GM21717 (cell line): ENCODE measurements around the gene PCSK5.

Experiments used
- ATAC-seq: cut with Tn5 transposase; IDR thresholded peaks from one replicate; pipeline ENCODE4 v1.9.1; 2021; ENCODE audit warnings: mild to moderate bottlenecking, moderate library complexity; ENCODE audit not compliant: unreplicated experiment

Gene PCSK5

GRCh38 chr9:75918909-75919308 lies 28.4 kb downstream of the PCSK5 start:
- ATAC-seq, result no peak

DNA sequence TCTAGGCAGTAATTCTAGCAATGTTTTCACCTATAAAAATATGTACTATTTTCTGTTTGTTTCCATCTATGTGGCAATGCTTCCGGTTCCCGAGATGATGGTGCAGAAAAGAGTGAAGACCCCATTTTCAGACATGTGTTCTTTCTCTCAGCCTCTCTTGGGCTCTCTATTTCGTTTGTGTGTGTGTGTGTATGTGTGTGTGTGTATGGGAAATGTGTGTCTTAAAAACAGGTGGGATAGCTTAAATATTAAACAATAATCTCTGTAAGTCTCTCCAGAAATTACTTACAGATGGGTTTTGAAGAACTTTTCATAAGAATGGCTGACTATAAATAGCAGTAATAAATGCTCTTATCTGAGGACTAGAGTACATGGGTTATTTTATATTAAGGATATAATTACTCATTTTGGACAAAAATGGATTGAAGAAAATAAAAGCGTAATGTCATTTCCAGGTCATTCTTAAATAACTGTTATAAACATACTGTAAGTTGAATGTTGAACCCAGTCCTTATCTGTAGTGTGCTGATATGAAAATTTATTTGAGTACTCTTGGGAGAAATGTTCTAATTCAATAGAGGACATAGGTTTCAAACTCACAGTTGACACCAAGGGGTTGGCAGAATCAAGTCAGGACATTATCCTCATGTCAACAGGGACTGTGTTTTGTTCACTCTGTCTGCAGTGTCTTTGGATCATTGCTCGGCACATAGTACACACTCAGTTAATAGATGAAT lies 31.1 kb downstream of the PCSK5 start:
- ATAC-seq, result no peak

DNA sequence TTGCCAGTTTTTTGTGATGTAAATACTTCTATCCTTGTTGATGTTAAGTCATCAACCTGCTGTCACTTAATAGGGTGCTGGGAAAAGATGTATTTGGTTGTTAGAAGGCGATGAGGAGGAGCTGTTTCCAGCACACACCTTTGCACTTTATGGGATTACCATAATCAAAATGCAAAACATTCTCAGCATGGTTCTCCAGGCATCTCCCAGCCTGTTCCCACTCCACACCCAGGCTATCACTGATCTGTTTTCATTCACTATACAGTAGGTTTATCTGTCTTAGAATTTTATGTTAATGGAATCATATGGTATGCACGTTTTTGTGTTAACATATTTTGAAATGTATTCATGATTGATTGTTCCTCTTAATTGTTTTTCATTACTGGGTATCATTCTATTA lies 35.9 kb downstream of the PCSK5 start:
- ATAC-seq, result no peak

GRCh38 chr9:75927356-75927755 lies 36.9 kb downstream of the PCSK5 start:
- no peak for ATAC-seq

- no peak for ATAC-seq
Observed at GRCh38 chr9:75930190-75930589, 39.7 kb downstream of the PCSK5 start.

- no peak for ATAC-seq
Observed at GRCh38 chr9:75930730-75931321, 40.4 kb downstream of the PCSK5 start.

- no peak for ATAC-seq
Observed at GRCh38 chr9:75933982-75934381, 43.5 kb downstream of the PCSK5 start.

- no peak for ATAC-seq
Observed at GRCh38 chr9:75935591-75935990, 45.1 kb downstream of the PCSK5 start.

DNA sequence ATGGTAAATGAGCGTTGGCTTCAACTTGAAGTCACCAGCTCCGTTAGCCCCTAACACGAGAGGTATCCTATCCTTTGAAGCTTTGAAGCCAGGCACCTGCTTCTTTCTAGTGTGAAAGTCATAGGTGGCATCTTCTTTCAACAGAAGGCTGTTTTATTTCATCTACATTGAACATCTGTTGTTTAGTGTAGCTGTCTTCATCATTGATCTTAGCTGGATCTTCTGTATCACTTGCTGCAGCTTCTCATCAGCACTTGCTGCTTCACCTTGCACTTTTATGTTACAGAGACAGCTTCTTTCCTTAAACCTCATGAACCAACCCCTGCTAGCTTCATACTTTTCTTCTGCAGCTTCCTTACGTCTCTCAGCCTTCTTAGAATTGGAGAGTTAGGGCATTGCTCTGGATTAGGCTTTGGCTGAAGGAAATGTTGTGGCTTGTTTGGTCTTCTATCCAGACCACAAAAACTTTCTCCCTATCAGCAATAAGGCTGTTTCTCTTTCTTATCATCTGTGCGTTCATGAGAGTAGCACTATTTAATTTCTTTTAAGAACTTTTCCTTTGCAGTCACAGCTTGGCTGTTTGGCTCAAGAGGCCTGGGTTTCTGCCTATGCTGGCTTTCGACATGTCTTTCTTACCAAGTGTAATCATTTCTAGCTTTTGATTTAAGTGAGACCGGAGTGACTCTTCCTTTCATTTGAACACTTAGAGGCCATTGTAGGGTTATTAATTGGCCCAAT lies 47.2 kb downstream of the PCSK5 start:
- ATAC-seq, result no peak

GRCh38 chr9:75938946-75939345 lies 48.5 kb downstream of the PCSK5 start:
- no peak for ATAC-seq

DNA sequence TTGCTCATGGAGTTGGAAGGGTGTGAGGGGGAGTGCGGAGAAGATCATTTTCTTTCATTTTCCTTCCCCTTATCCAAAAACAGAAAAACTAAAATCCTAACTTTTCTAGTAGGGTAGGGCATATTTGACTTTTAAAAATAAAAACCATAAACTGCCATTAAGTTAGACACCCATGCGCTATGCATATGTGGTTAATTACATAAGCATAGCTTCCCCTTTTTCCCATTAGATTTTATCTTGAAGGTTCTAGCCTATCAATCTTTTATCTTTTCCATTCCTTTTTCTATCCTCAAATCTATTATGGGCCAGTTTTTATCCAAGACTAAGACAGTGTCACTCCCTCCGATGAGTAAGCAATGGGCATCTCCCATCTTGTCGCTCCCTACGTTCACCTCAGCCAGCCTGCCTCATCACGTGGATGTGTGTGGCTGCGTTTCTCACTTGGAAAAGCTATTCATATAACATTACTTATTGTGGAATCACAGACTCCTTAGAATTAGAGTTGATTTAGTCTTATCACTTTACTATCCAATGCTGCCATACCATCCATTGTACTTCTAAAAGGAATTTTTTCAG lies 49.2 kb downstream of the PCSK5 start:
- ATAC-seq, result no peak

- ATAC-seq, result no peak
Observed at GRCh38 chr9:75941066-75941465, 50.6 kb downstream of the PCSK5 start.

DNA sequence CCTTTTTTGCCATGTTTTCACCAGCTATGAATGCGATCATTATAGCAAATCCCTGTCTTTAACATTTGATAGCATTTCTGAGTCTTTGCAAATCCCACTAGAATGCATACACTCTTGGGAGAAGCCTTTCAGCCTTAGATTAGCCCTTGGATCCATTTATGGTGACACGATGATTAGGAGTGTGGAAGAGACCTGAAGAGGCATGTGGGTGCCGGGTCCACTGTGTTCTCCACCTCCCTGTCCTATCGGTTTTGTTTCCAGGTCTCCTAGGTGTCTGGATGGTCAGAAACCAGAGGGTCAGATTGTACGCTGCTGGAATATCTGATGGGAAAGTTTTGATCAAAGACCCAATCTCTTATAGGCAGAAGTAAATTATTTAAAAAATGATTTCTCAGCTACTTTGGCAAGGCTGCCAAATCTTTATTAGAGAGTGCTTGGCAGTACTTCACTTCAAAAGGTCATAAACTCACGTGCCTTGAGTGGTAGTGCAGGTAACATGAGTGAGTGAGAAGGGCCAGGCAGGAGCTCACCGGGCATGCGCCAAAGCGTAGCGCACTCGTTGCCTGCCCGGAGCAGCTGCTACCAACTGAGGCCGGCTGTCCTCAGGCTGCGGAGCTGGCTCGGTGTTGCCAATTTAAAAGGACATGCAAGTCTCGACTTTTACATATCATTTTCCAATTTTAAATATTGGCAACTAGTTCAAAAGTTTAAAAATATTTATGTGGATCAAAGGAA lies 51.3 kb downstream of the PCSK5 start:
- ATAC-seq, result no peak

GRCh38 chr9:75946766-75947165 lies 56.3 kb downstream of the PCSK5 start:
- no peak for ATAC-seq

DNA sequence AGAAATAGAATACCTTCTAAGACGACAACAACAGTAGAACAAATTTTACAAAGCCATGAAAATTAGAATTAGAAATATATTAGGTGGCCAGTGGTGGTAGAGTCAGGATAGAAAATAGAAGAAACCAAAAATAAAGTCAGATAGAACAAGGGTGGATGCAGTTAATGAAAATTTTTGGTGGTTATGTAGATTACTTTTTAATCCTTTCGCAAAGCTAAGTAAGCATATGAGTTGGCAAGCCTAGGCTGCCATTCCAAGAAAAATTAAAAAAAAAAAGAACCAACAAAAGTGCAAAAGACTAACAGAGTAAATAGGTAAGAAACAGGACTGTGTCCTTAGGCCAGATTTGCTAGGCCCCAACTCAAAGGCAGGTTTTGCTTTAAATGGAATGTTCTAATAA lies 56.8 kb downstream of the PCSK5 start:
- no peak for ATAC-seq

DNA sequence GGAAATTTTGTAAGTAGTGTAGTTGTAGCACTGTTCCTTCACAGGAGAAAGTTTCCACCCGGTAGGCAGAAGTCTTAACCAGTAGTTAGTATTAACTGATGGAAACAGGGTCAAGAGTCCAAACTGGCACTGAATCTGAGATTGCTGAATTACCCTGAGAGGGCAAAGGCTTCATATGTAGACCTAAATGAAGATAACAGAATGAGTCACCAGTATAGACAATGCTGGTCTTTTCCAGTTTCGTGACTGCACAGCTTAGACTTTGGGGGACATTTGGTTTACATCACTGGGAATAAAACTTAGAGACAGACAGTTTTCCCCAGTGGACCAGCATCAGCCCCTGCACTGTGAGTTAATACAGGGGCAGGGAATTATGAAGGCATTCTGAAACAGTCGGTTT lies 60.5 kb downstream of the PCSK5 start:
- ATAC-seq, result no peak

DNA sequence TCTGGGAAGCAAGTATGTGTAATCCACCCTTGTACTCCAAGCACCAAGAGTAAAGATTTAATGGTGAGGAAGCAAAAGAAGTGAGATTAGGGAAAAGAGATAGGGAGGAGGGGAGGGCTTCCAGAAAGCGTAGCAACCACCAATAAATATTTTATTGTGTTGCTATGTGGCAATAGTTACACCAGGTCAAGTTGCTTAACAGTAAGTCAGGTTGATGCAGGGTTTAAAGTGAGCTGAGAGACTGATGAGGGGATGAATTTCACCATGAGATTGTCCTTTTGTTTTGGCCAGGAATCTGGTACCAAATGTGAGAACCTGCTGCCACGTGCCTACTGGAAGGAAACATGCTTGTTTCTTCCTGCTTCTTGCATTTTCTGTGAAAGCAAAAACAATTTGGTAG lies 62.7 kb downstream of the PCSK5 start:
- no peak for ATAC-seq

DNA sequence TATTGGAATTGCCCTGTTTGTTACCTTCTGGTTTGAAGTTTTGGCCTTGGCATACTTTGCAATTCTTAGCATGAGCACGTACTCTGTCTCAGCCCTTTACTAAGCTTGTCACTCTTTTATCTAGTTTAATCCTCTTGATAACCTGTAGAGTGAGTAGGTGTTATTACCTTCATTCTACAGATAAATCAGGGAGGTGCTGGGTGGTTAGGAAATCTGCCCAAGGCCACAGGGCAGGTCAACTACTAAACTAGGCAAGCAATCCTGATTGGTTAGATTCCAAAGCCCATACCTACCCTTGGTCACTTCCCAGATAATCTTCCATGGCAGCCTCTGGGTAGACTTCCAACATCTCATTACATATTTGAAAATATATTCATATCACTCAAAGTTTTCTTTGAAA lies 65.7 kb downstream of the PCSK5 start:
- ATAC-seq, result no peak

GRCh38 chr9:75957116-75957515 lies 66.6 kb downstream of the PCSK5 start:
- no peak for ATAC-seq

- ATAC-seq, result no peak
Observed at GRCh38 chr9:75958226-75958625, 67.8 kb downstream of the PCSK5 start.

- no peak for ATAC-seq
Observed at GRCh38 chr9:75960551-75960950, 70.1 kb downstream of the PCSK5 start.
